Caco-2 (cell line): Measurements from ENCODE around the gene LCA5L. TPM values are rescaled to one million over a fixed set of nuclear protein-coding genes. Genes with fewer than 3 reads are reported as not detected.

ENCODE experiments used
- BruUV-seq: library from RNA; stranded (reverse); fragments of 400-500 nt; replicated peaks from 2 replicates; lab custom pipeline; 2021; lab: Mats Ljungman, UMichigan
- CTCF ChIA-PET: fragments of 300-600 bp; sonication (Branson Sonifier 250); formaldehyde crosslinking; loops from one replicate; lab custom pipeline; 2022; ENCODE audit warnings: antibody characterized with exemption; lab: Charles Lee
- POLR2A ChIA-PET: fragments of 300-600 bp; sonication (Branson Sonifier 250); formaldehyde crosslinking; loops from one replicate; lab custom pipeline; 2022; ENCODE audit warnings: antibody characterized with exemption; lab: Charles Lee
- DNase-seq, 2 experiments: peaks; one replicate each; pipeline versions ENCODE4 v3.0.0 to v3.0.0-alpha.2; 2020 to 2022
- H3K27me3 ChIP-seq: replicated peaks from 2 replicates; pipeline ENCODE4 v1.6.0; 2011; ENCODE audit warnings: low read length; ENCODE audit not compliant: control insufficient read depth, insufficient read depth
- H3K36me3 ChIP-seq: 2 replicates; pipeline ENCODE4 v1.5.1; 2011; ENCODE audit warnings: low read length; ENCODE audit not compliant: control insufficient read depth, insufficient read depth
- H3K4me1 ChIP-seq: fragments of 250-450 bp; sonication (Bioruptor Pico); 2 replicates; pipeline ENCODE4 v1.5.1; 2020; ENCODE audit warnings: mild to moderate bottlenecking
- H3K4me3 ChIP-seq: 2 replicates; pipeline ENCODE4 v1.5.1; 2011; ENCODE audit warnings: low read depth, mild to moderate bottlenecking, control low read depth, low read length
- H3K9me3 ChIP-seq: fragments of 250-450 bp; sonication (Bioruptor Pico); 2 replicates; pipeline ENCODE4 v1.5.1; 2020; ENCODE audit warnings: mild to moderate bottlenecking, moderate library complexity
- H3K27ac Mint-ChIP-seq: one replicate; pipeline ENCODE4 v1.8.0; 2022; ENCODE audit warnings: mixed read lengths; ENCODE audit not compliant: unreplicated experiment
- H3K27me3 Mint-ChIP-seq: one replicate; pipeline ENCODE4 v1.8.0; 2022; ENCODE audit warnings: mixed read lengths; ENCODE audit not compliant: insufficient read depth, unreplicated experiment
- H3K36me3 Mint-ChIP-seq: one replicate; pipeline ENCODE4 v1.8.0; 2022; ENCODE audit warnings: mild to moderate bottlenecking, mixed read lengths; ENCODE audit not compliant: insufficient read depth, unreplicated experiment
- H3K4me1 Mint-ChIP-seq: one replicate; pipeline ENCODE4 v1.8.0; 2022; ENCODE audit warnings: low read depth, mixed read lengths; ENCODE audit not compliant: unreplicated experiment
- H3K4me3 Mint-ChIP-seq: one replicate; pipeline ENCODE4 v1.8.0; 2022; ENCODE audit warnings: mild to moderate bottlenecking, moderate library complexity, mixed read lengths; ENCODE audit not compliant: unreplicated experiment
- H3K9me3 Mint-ChIP-seq: one replicate; pipeline ENCODE4 v1.8.0; 2022; ENCODE audit warnings: mixed read lengths; ENCODE audit not compliant: unreplicated experiment
- intact Hi-C: fragments of 100-400 bp; cut with micrococcal nuclease; formaldehyde crosslinking; loops from one replicate; pipeline ENCODE4 v1.10.0; 2022; ENCODE audit not compliant: unreplicated experiment
- total RNA-seq: library from RNA; stranded (reverse); gene quantifications from 2 replicates; pipeline ENCODE4 v1.2.3, GENCODE V29; 2022
- TF ChIP-seq, protein P1 (sequence below), 2 experiments: fragments of 200-600 bp in 1 of 2; IDR thresholded peaks; 1 replicate in 1 of 2; 2 replicates in 1 of 2; pipeline versions ENCODE4 v1.5.1 to v1.8.0; 2011 to 2022; ENCODE audit warnings: antibody characterized with exemption in 1 of 2, control low read depth in 1 of 2, inconsistent platforms in 1 of 2, low read depth in 1 of 2, low read length in 1 of 2, mild to moderate bottlenecking in 1 of 2, moderate library complexity in 1 of 2; ENCODE audit not compliant: insufficient read depth in 1 of 2, severe bottlenecking in 1 of 2, unreplicated experiment in 1 of 2

The LCA5L gene
- total RNA-seq, 1 experiment from 2014 or later = 0.61 TPM

DNA sequence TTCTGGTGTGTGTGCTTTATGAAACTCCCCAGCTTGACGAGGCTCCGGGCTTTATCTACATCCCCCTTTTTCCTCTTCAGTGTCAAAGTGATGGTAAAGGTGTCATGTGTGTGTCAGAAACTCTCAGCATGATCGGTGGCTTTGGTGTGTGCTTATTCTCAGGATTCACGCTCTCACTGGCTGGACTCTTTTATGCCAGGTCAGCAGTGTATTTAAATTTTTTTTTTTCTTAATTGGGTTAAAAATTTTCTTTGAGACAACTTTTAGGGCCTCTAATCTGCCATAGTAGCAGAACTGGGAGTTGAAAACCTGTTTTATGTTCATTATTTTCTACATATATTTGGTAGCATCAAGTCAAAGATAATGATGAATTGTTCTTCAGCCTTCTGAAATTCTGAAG lies 27.2 kb upstream of the LCA5L start:
- H3K27me3 Mint-ChIP-seq = peaks cover 12% of the 10 kb centered on the region
- intact Hi-C loops = no loop called here
- BruUV-seq = no TSS peak
- Histone ChIP-seq H3K4me1 (no peaks in the 10 kb centered on the region), H3K36me3 (no peaks in the 10 kb centered on the region), H3K9me3 (no peaks in the 10 kb centered on the region), H3K4me3 (no peak overlapping the region), H3K27me3 (no peaks in the 10 kb centered on the region)
- no peaks in the 10 kb centered on the region for H3K9me3 Mint-ChIP-seq
- ChIA-PET CTCF (no interaction called here), POLR2A (no interaction called here)
- TF ChIP-seq, protein P1, sequence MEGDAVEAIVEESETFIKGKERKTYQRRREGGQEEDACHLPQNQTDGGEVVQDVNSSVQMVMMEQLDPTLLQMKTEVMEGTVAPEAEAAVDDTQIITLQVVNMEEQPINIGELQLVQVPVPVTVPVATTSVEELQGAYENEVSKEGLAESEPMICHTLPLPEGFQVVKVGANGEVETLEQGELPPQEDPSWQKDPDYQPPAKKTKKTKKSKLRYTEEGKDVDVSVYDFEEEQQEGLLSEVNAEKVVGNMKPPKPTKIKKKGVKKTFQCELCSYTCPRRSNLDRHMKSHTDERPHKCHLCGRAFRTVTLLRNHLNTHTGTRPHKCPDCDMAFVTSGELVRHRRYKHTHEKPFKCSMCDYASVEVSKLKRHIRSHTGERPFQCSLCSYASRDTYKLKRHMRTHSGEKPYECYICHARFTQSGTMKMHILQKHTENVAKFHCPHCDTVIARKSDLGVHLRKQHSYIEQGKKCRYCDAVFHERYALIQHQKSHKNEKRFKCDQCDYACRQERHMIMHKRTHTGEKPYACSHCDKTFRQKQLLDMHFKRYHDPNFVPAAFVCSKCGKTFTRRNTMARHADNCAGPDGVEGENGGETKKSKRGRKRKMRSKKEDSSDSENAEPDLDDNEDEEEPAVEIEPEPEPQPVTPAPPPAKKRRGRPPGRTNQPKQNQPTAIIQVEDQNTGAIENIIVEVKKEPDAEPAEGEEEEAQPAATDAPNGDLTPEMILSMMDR (IDR thresholded peaks at IDR 0.05; ENCODE audit: insufficient read depth in 1 of 2, low read depth in 1 of 2, low read length in 1 of 2, severe bottlenecking in 1 of 2, unreplicated experiment in 1 of 2) = no peak
- no peaks in the 10 kb centered on the region for H3K4me1 Mint-ChIP-seq
- no peak for DNase-seq
- no peaks in the 10 kb centered on the region for H3K36me3 Mint-ChIP-seq
- no peak overlapping the region for H3K27ac Mint-ChIP-seq
- H3K4me3 Mint-ChIP-seq = no peak overlapping the region

DNA sequence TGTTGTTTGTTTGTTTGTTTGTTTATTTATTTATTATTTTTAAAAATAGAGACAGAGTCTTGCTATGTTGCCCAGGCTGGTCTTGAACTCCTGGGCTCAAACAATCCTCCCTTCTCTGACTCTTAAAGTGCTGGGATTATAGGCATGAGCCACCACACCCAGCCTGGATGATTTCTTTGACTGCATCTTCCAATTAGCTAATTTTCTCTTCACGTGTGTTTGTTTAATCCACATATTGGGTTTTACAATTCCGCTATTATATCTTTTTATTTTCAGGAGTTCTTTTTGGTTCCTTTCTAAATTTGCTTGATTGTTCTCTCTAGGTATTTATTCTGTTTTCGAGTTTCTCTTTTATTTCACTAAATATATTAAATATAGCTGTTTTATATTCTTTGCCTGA lies 26.0 kb upstream of the LCA5L start:
- POLR2A ChIA-PET = no interaction called here
- no peaks in the 10 kb centered on the region for H3K27me3 ChIP-seq
- no peaks in the 10 kb centered on the region for H3K4me1 ChIP-seq
- H3K4me3 ChIP-seq = no peak overlapping the region
- H3K4me3 Mint-ChIP-seq = no peak overlapping the region
- no peaks in the 10 kb centered on the region for H3K36me3 ChIP-seq
- BruUV-seq = no TSS peak
- TF ChIP-seq, protein P1 (IDR thresholded peaks at IDR 0.05; ENCODE audit: insufficient read depth in 1 of 2, low read depth in 1 of 2, low read length in 1 of 2, severe bottlenecking in 1 of 2, unreplicated experiment in 1 of 2) = no peak
- H3K4me1 Mint-ChIP-seq = no peaks in the 10 kb centered on the region
- H3K27me3 Mint-ChIP-seq = peaks cover 12% of the 10 kb centered on the region
- no peak for DNase-seq
- CTCF ChIA-PET = no interaction called here
- no peaks in the 10 kb centered on the region for H3K9me3 ChIP-seq
- intact Hi-C loops = no loop called here
- H3K36me3 Mint-ChIP-seq = no peaks in the 10 kb centered on the region
- no peaks in the 10 kb centered on the region for H3K9me3 Mint-ChIP-seq
- no peak overlapping the region for H3K27ac Mint-ChIP-seq

DNA sequence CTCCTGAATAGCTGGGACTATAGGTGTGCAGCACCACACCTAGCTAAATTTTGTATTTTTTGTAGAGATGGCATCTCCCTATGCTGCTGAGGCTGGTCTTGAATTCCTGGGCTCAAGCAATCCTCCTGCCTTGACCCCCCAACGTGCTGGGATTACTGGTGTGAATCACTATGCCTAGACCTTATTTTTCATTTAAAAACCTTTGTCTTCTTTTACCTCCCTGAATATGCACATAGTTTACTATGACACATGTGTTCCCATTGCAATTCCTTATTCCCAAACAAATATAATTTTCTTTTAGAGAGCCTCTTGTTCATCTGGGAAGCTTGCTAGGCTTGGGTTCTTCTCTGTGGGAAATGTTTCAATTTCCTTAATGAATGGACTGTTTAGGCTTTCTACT lies 23.0 kb upstream of the LCA5L start:
- Histone ChIP-seq H3K27me3 (no peaks in the 10 kb centered on the region), H3K36me3 (no peaks in the 10 kb centered on the region), H3K4me3 (no peak overlapping the region), H3K4me1 (no peaks in the 10 kb centered on the region), H3K9me3 (no peaks in the 10 kb centered on the region)
- intact Hi-C loops = no loop called here
- no peaks in the 10 kb centered on the region for H3K36me3 Mint-ChIP-seq
- no peak overlapping the region for H3K27ac Mint-ChIP-seq
- DNase-seq = no peak
- no peaks in the 10 kb centered on the region for H3K9me3 Mint-ChIP-seq
- H3K27me3 Mint-ChIP-seq = peaks cover 8% of the 10 kb centered on the region
- H3K4me3 Mint-ChIP-seq = no peak overlapping the region
- TF ChIP-seq, protein P1 (IDR thresholded peaks at IDR 0.05; ENCODE audit: insufficient read depth in 1 of 2, low read depth in 1 of 2, low read length in 1 of 2, severe bottlenecking in 1 of 2, unreplicated experiment in 1 of 2) = no peak
- H3K4me1 Mint-ChIP-seq = no peaks in the 10 kb centered on the region
- no TSS peak for BruUV-seq
- ChIA-PET CTCF (no interaction called here), POLR2A (no interaction called here)
